T-helper 1 cell (primary cell): Measurements from ENCODE around the gene TTC7B.
A peak's percentile ranks its signal among the peaks of the same experiment; 100 is the strongest.

Experiments used
- DNase-seq, 5 donors: peaks; one replicate each; pipeline ENCODE4 v3.0.0-alpha.2; 2012 to 2020

Gene TTC7B

DNA sequence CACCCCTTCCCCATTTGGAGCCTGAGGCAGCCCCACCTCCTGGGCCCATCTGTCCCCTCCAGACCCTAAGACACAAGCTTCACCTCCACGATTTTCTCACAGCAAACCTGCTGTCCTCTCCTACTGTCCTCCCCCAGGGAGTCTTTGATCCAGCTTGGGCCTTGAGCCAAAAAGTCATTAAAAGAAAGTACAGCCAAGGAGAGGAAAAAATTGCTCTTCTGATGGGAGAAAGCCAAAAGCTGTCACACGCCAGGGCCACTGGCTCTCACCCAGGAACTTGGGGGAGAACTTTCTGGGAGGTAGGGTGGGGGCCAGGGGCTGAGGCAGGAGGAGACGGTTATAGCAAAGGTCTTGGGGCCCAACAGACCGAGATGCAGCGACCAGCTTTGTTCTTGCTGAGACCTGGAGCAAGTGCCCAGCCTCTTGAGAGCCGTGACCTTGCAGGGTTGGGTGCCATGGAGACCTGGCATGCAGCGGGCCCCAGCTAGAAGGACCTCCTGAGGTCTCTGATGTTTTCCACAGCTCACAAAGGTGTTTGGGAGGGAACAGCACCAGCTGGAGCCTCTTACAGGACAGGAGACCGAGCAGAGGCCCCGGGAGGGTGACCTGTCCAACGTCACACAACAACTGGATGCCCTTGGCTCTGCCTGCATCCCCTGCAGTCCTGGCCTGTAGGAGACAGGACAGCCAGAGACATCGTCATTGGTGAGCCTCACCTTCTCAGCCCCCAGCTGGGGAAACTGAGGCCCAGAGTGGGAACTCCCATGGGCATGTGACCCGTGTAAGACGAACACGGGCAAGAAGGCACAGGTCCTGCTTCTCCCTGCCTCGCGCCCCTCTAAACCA lies 294.9 kb downstream of the TTC7B start:
- no peak for DNase-seq

DNA sequence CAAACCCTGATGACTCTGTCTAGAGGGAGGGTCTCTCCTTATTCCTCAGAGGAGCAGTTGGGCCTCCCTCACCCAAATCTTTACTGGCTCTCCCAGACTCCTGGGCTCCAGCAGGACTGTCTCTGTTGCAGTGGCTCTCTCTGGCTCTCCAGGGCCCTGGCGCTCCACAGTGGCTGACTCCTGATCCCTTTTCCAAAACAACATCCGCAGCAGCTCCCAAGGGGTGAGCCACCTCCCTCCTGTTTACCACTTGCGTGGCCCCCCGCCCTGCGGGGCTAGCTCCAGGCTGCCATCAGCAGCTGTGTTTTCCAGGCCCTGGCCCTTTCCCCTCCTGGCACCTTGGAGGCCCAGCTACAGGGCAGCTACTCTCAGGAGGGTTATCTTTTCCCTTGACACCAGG lies 295.9 kb downstream of the TTC7B start:
- no peak for DNase-seq

DNA sequence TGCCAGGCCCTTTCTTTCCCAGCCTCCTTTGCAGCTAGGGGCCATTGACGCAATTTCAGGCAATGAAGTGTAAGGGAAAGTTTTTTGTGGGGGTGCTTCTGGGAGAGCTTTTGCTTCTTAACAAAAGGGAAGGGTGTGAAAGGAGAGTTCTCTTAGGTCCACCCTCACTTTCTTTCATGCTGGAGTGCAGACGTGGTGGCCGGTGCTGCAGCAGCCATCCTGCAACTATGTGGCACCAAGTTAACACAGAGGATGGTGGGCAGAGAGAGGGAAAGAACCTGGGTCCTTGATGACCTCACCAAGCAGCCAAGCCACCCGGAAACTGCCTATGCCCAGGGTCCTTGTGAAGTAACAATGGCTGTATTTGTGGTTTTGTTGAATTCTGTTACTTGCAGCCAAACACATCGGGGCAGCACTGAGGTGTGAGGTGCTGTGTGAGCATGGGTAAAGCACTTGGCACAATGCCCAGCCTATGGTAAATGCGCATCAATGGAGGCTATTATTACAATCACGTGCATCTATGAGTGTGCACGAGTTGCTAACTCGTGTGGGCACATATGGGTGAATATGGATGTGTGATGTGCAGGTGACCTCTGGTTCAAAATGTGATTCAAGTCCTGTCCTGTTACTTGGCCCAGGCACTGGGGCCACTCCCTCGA lies 296.8 kb downstream of the TTC7B start:
- DNase-seq, result no peak

DNA sequence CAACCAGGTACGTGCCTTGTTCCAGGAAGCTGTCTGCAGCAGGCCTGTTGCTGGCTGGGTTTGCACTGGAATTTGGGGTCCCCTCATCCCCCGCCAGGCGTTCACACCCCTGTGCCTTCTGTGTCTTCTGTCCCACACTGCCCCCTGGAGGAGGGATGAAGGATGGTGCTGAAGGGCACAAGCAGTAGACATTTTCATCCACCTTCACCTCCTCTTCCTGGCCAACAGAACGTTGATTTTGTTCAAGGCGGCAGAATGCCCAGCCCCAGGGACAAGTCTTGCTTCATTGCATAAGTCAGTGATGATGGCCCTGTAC lies 297.3 kb downstream of the TTC7B start:
- DNase-seq, result peak in 3 of 5 donors; percentile 26 to 50 (median 36)

DNA sequence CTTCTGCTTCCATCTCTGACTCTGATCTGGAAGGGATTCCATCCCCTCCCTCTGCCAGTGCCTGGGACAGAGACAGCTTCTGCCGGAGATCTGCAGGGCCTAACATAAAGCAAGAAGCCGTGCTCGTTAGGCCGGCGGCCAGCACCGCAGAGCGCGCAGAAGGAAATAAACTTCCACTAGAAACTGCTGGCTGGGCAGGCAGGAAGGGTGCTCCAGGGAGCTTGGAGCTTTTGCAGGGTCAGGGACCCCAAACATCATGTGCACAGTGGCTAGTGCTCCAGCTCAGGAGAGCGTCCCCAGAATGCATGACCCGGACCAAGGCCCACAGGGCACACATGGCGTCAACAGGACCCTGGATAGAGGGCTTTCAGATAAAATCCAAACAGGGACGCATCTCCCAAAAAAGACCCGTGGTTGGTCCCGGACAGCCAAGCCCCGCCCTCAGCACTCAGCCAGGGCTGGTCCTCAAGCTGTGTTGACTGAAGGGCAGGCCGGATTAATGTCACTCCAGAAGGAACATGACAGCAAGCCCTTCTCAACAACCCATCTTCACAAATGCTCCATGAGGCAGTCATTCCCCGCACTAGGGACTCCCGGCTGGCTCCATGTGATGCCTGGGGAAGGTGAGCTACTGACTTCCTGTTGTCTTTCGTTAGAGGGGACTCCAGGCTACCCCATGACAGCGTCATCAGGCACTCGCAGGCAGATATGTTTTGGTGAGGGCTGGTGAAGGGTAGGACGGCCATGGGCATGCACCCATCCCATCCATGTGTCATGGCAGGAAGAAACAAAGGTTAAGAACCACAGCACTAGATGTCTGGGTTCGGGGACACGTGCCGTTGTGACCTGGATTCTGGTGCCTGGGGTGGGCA lies 297.9 kb downstream of the TTC7B start:
- DNase-seq, result no peak

- no peak for DNase-seq
Observed at GRCh38 chr14:90517076-90517841, 299.0 kb downstream of the TTC7B start.

GRCh38 chr14:90514566-90514965 lies 301.7 kb downstream of the TTC7B start:
- DNase-seq, result no peak

DNA sequence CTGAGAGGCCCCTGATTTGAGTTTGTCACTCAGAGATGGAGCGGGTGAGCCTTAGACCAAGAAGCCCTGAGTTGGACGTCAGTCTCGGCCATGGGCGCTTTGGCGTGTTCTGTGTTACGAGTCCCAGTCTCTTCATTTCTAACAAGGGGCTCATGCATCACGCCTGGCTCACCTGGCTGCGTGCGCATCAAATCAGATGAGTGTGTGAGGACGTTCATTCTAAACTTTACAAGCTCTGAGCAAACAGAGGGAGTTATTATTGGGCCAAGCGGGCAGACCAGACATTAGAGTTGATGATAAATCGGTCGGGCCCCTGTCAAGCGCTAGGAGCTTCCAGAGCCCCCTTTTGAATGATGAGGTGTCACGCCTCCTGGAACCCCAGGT lies 302.2 kb downstream of the TTC7B start:
- DNase-seq, result no peak

GRCh38 chr14:90513161-90514014 lies 302.8 kb downstream of the TTC7B start:
- no peak for DNase-seq

DNA sequence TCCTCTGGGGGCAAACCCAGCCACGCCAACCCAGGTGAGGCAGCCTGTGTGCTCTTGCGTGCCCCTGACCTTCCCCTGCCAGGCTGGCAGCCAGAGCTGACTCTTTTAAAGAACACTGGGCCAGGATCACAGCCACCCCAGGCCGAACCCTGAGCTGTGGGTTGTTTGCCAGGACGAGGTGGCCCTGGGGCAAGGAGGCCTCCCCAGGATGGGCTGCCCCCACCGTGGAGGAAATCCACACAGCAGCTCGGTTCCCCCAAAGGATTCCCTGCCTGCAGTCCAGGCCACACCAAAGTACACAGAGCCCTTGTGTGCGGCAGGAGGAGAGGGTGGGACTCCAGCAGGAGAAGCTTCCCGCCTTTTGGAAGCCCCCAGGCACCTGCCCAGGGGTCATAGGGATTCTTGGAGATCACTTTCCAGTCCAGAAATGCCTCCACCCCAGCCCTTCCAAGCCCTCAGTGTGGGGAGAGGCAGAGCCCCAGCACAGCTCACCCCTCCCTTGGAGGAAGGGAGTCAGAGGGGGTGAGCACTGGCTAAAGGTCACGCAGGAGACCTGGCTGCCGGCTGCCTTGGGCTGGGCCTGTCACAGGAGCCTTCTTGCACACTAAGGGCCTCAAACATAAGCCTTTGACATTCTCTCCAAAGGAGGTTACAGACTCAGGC lies 303.8 kb downstream of the TTC7B start:
- DNase-seq, result no peak

DNA sequence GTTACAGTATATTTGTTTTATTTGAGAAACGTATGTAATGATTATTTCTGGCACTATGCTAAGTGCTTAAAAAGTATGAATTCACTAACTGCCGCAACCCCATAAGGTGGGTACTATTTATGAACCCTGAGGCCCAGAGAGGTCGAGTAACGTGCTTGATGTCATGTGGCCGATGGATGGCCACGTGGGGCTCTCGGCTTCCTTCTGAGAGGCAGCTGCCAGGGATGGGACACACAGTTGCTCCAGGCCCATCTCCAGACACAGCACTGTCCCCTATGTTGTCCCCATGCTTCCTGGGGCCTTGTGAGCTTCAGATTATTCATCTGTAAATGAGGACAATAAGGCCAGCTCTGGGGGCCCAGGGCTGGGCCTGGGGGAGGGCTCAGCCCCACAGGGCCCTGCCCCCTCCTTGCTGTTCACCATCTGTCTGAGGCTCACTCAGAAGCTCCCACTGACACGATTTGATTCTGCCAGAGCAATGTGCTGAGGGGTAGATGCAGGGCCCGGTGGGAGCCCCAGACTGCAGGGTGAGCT lies 304.4 kb downstream of the TTC7B start:
- no peak for DNase-seq

- DNase-seq, result no peak
Observed at GRCh38 chr14:90511252-90511651, 305.0 kb downstream of the TTC7B start.

DNA sequence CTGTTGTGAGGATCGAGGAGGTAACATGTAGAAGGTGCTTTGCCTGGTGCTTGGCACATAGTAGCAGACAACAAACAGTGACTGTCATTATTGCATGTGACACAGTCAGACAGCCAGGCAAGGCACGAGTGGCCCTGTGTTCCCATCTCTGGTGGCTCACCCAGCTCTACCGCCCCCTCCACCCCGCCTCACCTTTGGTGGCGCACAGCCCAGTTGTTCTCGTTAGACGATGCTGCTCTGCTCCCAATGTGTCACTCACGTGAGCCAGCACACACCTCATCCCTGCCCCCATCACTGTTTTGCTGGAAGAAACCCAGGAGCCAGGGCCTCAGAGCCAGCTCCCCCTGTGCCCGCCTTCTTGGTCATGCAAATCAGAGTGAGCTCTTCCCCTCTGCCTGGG lies 306.1 kb downstream of the TTC7B start:
- no peak for DNase-seq

DNA sequence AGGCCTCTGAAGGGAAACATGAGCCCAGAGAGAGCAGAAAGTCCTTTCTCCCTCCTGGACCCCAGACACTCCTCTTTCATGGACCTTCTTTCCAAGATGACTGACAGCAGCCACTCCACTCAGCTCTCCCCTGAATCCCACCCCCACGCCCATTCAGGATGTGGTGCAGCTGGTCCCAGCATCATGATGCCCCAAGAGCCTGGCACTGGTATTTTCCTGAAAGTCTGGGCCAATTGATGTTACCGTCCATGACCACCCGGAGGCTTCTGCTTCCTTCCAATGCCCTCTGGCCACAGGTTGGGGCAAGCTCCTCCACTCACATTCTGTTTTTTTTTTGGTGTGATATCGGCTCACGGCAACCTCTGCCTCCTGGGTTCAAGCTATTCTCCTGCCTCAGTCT lies 306.8 kb downstream of the TTC7B start:
- no peak for DNase-seq

- DNase-seq, result no peak
Observed at GRCh38 chr14:90508536-90509254, 307.5 kb downstream of the TTC7B start.

DNA sequence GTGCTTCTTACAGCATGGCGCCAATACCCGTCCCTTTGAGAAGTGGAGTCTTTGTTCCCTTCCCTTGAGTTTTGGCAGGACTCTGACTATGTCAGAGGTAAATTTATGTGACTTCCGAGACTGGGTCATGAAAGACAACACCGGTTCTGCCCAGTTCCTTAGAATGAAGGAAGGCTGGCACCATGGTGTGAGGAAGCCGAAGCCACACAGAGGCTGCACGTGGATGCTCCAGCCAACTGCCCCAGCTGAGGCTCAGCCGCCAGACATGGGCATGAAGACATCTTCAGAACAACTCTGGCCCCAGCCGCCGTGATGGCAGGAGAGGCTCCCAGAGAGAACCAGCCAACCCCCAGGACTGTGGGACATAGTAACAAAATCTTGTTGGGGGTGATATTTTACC lies 308.2 kb downstream of the TTC7B start:
- no peak for DNase-seq

DNA sequence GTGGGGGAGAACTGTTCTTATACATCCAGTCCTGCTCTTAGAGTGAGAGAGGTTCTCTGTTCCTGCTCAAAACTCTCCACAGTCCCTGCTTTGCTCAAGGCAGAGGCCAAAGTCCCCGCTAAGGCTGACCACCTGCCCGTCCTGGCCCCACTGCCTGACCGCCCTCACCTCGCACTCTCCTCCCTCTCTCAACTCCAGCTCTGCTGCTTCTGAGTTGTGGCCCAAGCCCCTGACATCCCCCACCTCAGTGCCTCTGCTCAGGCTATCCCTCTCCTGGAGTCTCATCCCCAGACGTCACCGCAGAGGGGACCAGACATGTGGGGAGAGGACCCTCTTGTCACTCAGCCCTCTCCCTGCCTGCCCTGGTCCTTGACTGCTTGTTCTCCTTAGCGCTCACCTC lies 308.8 kb downstream of the TTC7B start:
- DNase-seq, result no peak

GRCh38 chr14:90506748-90507147 lies 309.5 kb downstream of the TTC7B start:
- no peak for DNase-seq

DNA sequence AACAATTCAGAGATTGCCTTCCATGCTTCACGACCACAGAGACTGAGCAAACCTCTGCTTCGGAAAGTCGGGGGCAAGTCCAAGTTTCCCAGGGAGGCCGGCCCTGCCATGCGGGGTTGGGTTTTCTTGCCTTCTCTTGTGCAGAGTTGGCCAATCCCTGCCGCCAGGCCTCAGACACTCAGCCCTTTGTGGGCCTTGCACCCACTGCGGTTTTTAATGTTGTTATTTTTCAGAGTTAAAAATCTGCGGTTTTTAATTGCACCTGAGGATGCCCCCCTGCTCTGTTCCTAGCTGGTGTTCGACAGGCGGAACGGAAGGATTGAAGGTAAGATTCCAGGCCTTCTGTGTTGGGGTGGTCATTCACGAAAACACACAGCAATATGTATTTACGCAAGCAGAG lies 310.7 kb downstream of the TTC7B start:
- no peak for DNase-seq

DNA sequence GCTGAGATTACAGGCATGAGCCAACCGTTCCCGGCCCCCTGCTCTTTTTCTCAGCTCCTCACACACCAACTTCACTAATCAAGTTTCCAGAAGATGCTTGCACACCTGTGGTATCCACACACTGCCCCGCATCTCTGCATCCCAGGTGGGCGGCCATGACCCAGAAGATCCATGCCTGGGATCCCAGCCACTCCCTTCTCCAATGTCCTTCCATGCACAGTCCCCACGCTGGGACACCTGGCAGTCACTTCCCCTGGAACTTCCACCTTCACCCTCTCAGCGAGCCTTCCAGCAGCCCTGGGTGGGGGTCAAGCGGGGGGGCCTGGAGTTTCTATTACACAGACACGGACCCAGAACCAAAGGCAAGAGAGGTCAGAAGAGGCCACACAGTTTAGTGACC lies 311.6 kb downstream of the TTC7B start:
- no peak for DNase-seq
